ENCODE results near the gene GOLGA6A. TPM values are rescaled to one million over a fixed set of nuclear protein-coding genes. Genes with fewer than 3 reads are reported as not detected.
"Not testable (repeated sequence)": the region's sequence is repeated elsewhere in the genome, so short reads cannot be mapped to it uniquely, and the experiment has no call there.

Gene GOLGA6A
- total and polyA plus RNA-seq, 2 experiments from 2014 or later: not detected

DNA sequence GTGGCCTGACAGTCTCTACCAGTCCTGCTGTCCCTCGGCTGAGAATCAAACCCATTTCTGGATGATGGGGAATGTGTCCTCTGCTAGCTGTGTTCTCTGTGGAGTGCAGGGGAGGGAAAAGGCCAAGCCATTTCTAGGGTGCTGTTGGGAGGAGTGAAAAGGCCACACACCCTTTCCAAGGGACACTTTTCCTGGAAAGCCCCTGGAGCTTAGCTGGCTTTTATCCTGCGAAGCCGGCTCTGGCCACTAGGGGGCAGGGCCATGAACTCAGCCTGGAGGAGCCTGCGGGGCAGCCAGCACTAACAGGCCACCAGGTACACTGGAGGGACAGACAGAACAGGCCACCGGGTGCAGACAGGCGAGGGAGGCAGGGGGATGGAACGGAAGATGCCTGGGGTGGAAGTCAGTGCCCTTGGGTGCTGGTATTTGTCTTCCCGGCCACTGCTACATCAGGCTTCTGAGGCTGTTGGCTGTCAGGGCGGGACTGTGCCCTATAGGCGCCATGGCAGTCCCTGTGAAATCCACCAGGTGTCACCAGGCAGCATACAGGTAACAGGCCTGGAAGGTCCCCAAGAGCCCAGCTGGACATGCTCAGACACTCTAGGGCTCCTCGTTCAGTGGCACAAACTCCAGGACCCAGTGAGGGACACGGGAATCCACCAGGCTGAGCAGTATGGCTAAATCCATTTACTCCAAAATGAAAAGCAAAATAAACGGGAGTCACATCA, 16.5 kb downstream of the GOLGA6A start:
- H3K27me3 ChIP-seq (replicated peaks; ENCODE audit: insufficient read depth); H3F3A ChIP-seq (ENCODE audit: insufficient read depth); H3K27ac ChIP-seq; H3K4me2 ChIP-seq (ENCODE audit: unreplicated experiment); DNase-seq; H2AFZ ChIP-seq; H3K9me3 ChIP-seq (ENCODE audit: low read depth); H3K4me3 ChIP-seq; H3K9me2 ChIP-seq (ENCODE audit: insufficient read depth); H4K20me1 ChIP-seq (ENCODE audit: insufficient read depth); H3K79me2 ChIP-seq (ENCODE audit: insufficient read depth); H3K9ac ChIP-seq; in situ Hi-C loops (cut with MboI); H3K4me1 ChIP-seq (ENCODE audit: insufficient read depth); H3K36me3 ChIP-seq (ENCODE audit: low read depth): not testable (repeated sequence)
- 21 to 25% methylated on average over 8 of the region's 13 CpGs for WGBS, 2 experiments (ENCODE audit: low coverage in 1 of 2, low lambda C conversion rate in 2 of 2, missing lambda C conversion rate in 2 of 2)

DNA sequence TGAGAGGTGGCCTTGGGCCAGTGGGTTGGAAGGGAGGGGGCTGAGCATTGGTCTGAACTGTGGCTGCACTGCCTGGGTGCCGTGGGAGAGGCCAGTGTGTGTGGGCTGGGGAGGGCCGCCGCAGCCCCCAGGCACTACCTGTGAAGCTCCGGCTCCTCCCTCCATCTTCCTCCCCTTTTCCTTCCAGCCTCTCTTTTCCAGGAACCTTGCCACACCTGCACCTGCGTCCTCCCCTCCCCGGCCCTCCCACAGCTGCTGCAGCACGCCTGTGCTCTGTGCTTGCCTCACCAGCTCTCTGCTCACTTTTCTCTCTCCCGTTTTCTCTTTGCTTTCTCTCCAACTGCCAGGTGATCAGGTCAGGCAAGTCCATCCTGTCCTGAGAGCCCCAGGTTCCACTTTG, 17.5 kb downstream of the GOLGA6A start:
- H3K36me3 ChIP-seq (ENCODE audit: low read depth); H3K27ac ChIP-seq; H2AFZ ChIP-seq; DNase-seq; H3K4me2 ChIP-seq (ENCODE audit: unreplicated experiment); H3K4me1 ChIP-seq (ENCODE audit: insufficient read depth); H3K79me2 ChIP-seq (ENCODE audit: insufficient read depth); H3K9ac ChIP-seq; H3K4me3 ChIP-seq; H3K9me3 ChIP-seq (ENCODE audit: low read depth); H4K20me1 ChIP-seq (ENCODE audit: insufficient read depth); H3K27me3 ChIP-seq (replicated peaks; ENCODE audit: insufficient read depth); in situ Hi-C loops (cut with MboI); H3K9me2 ChIP-seq (ENCODE audit: insufficient read depth); H3F3A ChIP-seq (ENCODE audit: insufficient read depth): not testable (repeated sequence)
- 37% methylated on average over 8 of the region's 8 CpGs for WGBS, 2 experiments (ENCODE audit: low coverage in 1 of 2, low lambda C conversion rate in 2 of 2, missing lambda C conversion rate in 2 of 2)

DNA sequence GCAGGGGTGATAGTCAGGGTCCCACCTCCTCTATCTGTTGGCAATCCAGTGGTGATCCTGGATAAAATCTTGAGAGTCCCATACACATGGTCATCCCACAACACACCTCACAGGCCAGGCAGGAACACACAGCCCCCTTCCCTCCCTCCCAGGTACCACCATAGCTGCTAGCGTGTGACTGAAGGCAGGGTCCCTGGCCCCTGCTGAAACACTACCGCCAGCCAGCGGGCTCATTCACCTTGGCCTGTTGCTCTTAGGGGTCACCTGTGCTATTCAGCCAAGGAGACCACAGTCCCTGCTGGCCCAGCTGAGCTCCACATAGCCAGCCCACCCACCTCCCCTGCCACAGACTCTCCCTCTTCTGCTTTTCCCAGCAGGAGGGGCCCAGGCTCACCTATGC, 18.2 kb downstream of the GOLGA6A start:
- DNase-seq; in situ Hi-C loops (cut with MboI): not testable (repeated sequence)

DNA sequence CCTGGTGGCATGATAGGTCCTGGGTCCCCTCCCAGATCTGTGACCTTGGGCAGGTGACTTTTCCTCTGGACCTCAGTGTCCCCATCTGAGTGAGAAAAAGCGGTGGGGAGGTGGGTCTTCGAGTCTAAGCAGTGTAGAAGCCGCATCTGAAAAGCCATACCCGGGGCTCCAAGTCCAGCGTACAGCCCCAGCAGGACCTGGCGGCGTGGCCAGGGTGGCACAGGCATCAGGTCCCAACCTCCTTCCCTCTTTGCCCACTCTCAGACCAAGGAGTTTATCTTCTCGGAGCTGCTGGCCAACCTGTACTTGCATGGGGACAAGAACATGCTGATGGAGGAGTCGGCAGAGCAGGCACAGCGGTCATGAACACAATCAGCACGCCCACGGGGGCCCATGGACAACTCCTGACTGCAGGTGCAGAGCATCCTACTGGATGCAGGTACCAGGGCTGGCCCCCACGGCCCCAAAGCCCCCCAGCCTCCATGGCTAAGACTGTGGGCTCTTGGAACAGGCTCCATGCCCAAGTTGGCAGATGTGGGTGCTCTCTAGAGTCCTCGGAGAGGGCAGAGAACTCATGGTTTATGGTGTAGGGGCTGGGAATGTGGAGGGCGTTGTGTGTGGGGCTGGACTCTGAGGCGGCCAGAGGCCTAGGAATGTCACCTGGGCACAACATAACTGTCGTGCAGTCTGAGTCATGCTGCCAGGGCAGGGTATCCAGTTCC, 18.8 kb downstream of the GOLGA6A start:
- H3K79me2 ChIP-seq (ENCODE audit: insufficient read depth); H3K36me3 ChIP-seq (ENCODE audit: low read depth); H3K4me2 ChIP-seq (ENCODE audit: unreplicated experiment); H3K4me1 ChIP-seq (ENCODE audit: insufficient read depth); H3K27me3 ChIP-seq (replicated peaks; ENCODE audit: insufficient read depth); H3K9me2 ChIP-seq (ENCODE audit: insufficient read depth); H3K27ac ChIP-seq; H4K20me1 ChIP-seq (ENCODE audit: insufficient read depth); H2AFZ ChIP-seq; H3K4me3 ChIP-seq; DNase-seq; H3F3A ChIP-seq (ENCODE audit: insufficient read depth); H3K9ac ChIP-seq; in situ Hi-C loops (cut with MboI); H3K9me3 ChIP-seq (ENCODE audit: low read depth): not testable (repeated sequence)
- WGBS, 2 experiments (ENCODE audit: low coverage in 1 of 2, low lambda C conversion rate in 2 of 2, missing lambda C conversion rate in 2 of 2): 73 to 75% methylated on average over 14 to 15 of the region's 17 CpGs

More for the DNA sequence above, 18.2 kb downstream of the GOLGA6A start:
- H4K20me1 ChIP-seq (ENCODE audit: insufficient read depth); H3K9me3 ChIP-seq (ENCODE audit: low read depth); H3K4me1 ChIP-seq (ENCODE audit: insufficient read depth); H3K79me2 ChIP-seq (ENCODE audit: insufficient read depth); H3K27me3 ChIP-seq (replicated peaks; ENCODE audit: insufficient read depth); H3K36me3 ChIP-seq (ENCODE audit: low read depth); H3K9me2 ChIP-seq (ENCODE audit: insufficient read depth); H3K27ac ChIP-seq; H3K9ac ChIP-seq; H2AFZ ChIP-seq; H3K4me2 ChIP-seq (ENCODE audit: unreplicated experiment); H3K4me3 ChIP-seq; H3F3A ChIP-seq (ENCODE audit: insufficient read depth): not testable (repeated sequence)
- WGBS, 2 experiments (ENCODE audit: low coverage in 1 of 2, low lambda C conversion rate in 2 of 2, missing lambda C conversion rate in 2 of 2): 85 to 96% methylated on average over 3 of the region's 3 CpGs

DNA sequence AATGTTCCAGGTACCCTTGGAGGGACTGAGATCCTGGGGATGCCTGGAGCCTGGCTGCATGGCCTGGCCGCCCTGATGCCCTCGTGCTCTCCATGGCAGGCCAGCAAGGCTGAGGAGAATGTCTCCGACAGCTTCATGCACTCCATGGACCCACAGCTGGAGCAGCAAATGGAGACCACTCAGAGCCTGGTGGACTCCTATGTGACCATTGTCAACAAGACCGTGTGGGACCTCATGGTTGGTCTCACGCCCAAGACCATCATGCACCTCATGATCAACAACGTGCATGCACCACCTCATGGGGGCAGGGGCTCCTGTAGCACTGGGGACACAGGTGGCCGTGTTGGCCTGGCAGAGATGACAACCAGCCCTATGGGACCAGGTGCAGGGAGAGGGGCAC, 19.7 kb downstream of the GOLGA6A start:
- Histone ChIP-seq H3K4me3 (no peak overlapping the region), H3F3A (ENCODE audit: insufficient read depth) (no peaks in the 10 kb centered on the region), H3K4me1 (ENCODE audit: insufficient read depth) (no peaks in the 10 kb centered on the region), H3K27ac (no peak overlapping the region), H2AFZ (no peak overlapping the region), H3K36me3 (ENCODE audit: low read depth) (no peaks in the 10 kb centered on the region), H3K9ac (no peak overlapping the region), H3K9me3 (ENCODE audit: low read depth) (no peaks in the 10 kb centered on the region), H4K20me1 (ENCODE audit: insufficient read depth) (no peaks in the 10 kb centered on the region), H3K9me2 (ENCODE audit: insufficient read depth) (no peaks in the 10 kb centered on the region), H3K4me2 (ENCODE audit: unreplicated experiment) (no peak overlapping the region), H3K27me3 (replicated peaks; ENCODE audit: insufficient read depth) (peaks cover under 1% of the 10 kb centered on the region; the same call in 1 of the 2 replicates), H3K79me2 (ENCODE audit: insufficient read depth) (no peaks in the 10 kb centered on the region)
- WGBS, 2 experiments (ENCODE audit: low coverage in 1 of 2, low lambda C conversion rate in 2 of 2, missing lambda C conversion rate in 2 of 2): 72 to 84% methylated on average over 7 of the region's 7 CpGs
- no peak for DNase-seq
- no peak for TF ChIP-seq EZH2phosphoT487 (IDR thresholded peaks at IDR 0.05; ENCODE audit: insufficient read depth, low read depth)
- no peak for TF ChIP-seq EZH2 (IDR thresholded peaks at IDR 0.05; ENCODE audit: insufficient read depth, poor library complexity, severe bottlenecking)
- in situ Hi-C loops (cut with MboI): no loop called here

Measured in GM23248 (cell line).